Keratinocyte (primary cell): Measurements from ENCODE around the gene ADGRA3. TPM values are rescaled to one million over a fixed set of nuclear protein-coding genes. Genes with fewer than 3 reads are reported as not detected.

ENCODE experiments used
- DNase-seq: peaks from one replicate; pipeline ENCODE4 v3.0.0-alpha.2; 2011; ENCODE audit warnings: low read depth, missing footprints, low spot score
- FAIRE-seq: peaks from 2 replicates; lab custom pipeline; 2011; peaks lifted over from hg19 to GRCh38; lab: Jason Lieb, UNC
- H2AFZ ChIP-seq: 2 replicates; pipeline ENCODE4 v1.6.0; 2012; ENCODE audit warnings: low read length, control low read depth, inconsistent platforms; ENCODE audit not compliant: control insufficient read depth
- H3K27ac ChIP-seq: 2 replicates; pipeline ENCODE4 v1.5.1; 2011; ENCODE audit warnings: low read length; ENCODE audit not compliant: control insufficient read depth, insufficient read depth
- H3K27me3 ChIP-seq: 3 replicates; pipeline ENCODE4 v1.6.0; 2011; ENCODE audit warnings: low read length; ENCODE audit not compliant: control insufficient read depth, insufficient read depth; ENCODE audit errors: extremely low read depth
- H3K36me3 ChIP-seq, 2 experiments: 2 replicates in 1 of 2; 3 replicates in 1 of 2; pipeline ENCODE4 v1.5.1; 2011; ENCODE audit warnings: low read length in 2 of 2, mild to moderate bottlenecking in 1 of 2; ENCODE audit not compliant: control insufficient read depth in 2 of 2, insufficient read depth in 2 of 2; ENCODE audit errors: extremely low read depth in 1 of 2
- H3K4me1 ChIP-seq: 3 replicates; pipeline ENCODE4 v1.5.1; 2011; ENCODE audit warnings: low read length; ENCODE audit not compliant: control insufficient read depth, insufficient read depth; ENCODE audit errors: extremely low read depth
- H3K4me2 ChIP-seq: 3 replicates; pipeline ENCODE4 v1.6.0; 2011; ENCODE audit warnings: low read depth, low read length; ENCODE audit not compliant: control insufficient read depth, insufficient read depth; ENCODE audit errors: extremely low read depth
- H3K4me3 ChIP-seq, 3 experiments: fragments of 200-600 bp in 1 of 3; sonication (generic) in 1 of 3; 2 replicates in 2 of 3; 3 replicates in 1 of 3; pipeline ENCODE4 v1.5.1; 2011 to 2016; ENCODE audit warnings: low read length in 3 of 3, mild to moderate bottlenecking in 3 of 3, control low read depth in 2 of 3, inconsistent platforms in 1 of 3, low read depth in 1 of 3, mixed read lengths in 1 of 3, mixed run types in 1 of 3, moderate library complexity in 1 of 3; ENCODE audit not compliant: control insufficient read depth in 2 of 3, insufficient read depth in 2 of 3; ENCODE audit errors: extremely low read depth in 1 of 3
- H3K79me2 ChIP-seq: 2 replicates; pipeline ENCODE4 v1.6.0; 2012; ENCODE audit warnings: low read length; ENCODE audit not compliant: control insufficient read depth, insufficient read depth
- H3K9ac ChIP-seq: 3 replicates; pipeline ENCODE4 v1.6.0; 2011; ENCODE audit warnings: low read length; ENCODE audit not compliant: control insufficient read depth, insufficient read depth; ENCODE audit errors: extremely low read depth
- H3K9me1 ChIP-seq: 3 replicates; pipeline ENCODE4 v1.6.0; 2011; ENCODE audit warnings: low read length; ENCODE audit not compliant: control insufficient read depth, insufficient read depth; ENCODE audit errors: extremely low read depth
- H3K9me3 ChIP-seq: 2 replicates; pipeline ENCODE4 v1.5.1; 2012; ENCODE audit warnings: low read depth, low read length; ENCODE audit not compliant: control insufficient read depth
- H4K20me1 ChIP-seq: 3 replicates; pipeline ENCODE4 v1.6.0; 2011; ENCODE audit warnings: low read length; ENCODE audit not compliant: control insufficient read depth, insufficient read depth; ENCODE audit errors: extremely low read depth
- CTCF ChIP-seq, 3 experiments: IDR thresholded peaks in 1 of 3; conservative IDR thresholded peaks in 1 of 3; optimal IDR thresholded peaks in 1 of 3; 2 replicates in 2 of 3; 3 replicates in 1 of 3; pipeline versions ENCODE3 to v1.5.1; 2011; ENCODE audit warnings: low read length in 3 of 3, mild to moderate bottlenecking in 3 of 3, moderate library complexity in 2 of 3, control low read depth in 1 of 3, inconsistent platforms in 1 of 3; ENCODE audit not compliant: insufficient read depth in 2 of 3; ENCODE audit errors: extremely low read depth in 1 of 3
- EZH2 ChIP-seq: IDR thresholded peaks from one replicate; pipeline ENCODE4 v1.6.1; 2012; ENCODE audit warnings: inconsistent platforms, mild to moderate bottlenecking, low read length, moderate library complexity
- dilution Hi-C: fragments of 300-500 bp; cut with MboI; formaldehyde crosslinking; loops from one replicate; pipeline ENCODE4 v1.7.0; 2020; ENCODE audit warnings: low sequenced_read_pairs; ENCODE audit not compliant: extremely low pct_ligation_motif_present
- polyA plus RNA-seq, 5 experiments: library from polyadenylated mRNA; depleted of rRNA in 3 of 5; stranded (reverse) in 3 of 5; stranded (forward) in 1 of 5; unstranded in 1 of 5; fragments of >200 nt; gene quantifications; 1 replicate in 1 of 5; 2 replicates in 3 of 5; 3 replicates in 1 of 5; pipeline versions ENCODE4 v1.2.1 to v1.2.3, GENCODE V29; 2011 to 2012; ENCODE audit warnings: missing spikeins in 2 of 5, low read depth in 1 of 5, low replicate concordance in 1 of 5

Gene ADGRA3
- polyA plus RNA-seq, 1 donor (not counting 4 experiments of a cell fraction or from before 2014, with no cell fraction given): 38.7 TPM

GRCh38 chr4:22363787-22364186 lies 152.1 kb downstream of the ADGRA3 start:
- FAIRE-seq (no peak), DNase-seq (no peak)
- dilution Hi-C loops: no loop called here

GRCh38 chr4:22363036-22363435 lies 152.8 kb downstream of the ADGRA3 start:
- Histone ChIP-seq H3K36me3 (no peaks in the 10 kb centered on the region), H3K27ac (no peak overlapping the region), H2AFZ (no peak overlapping the region), H3K4me2 (peak overlapping the region; percentile 35), H3K79me2 (no peaks in the 10 kb centered on the region), H3K9me3 (no peaks in the 10 kb centered on the region), H3K4me1 (peaks cover 15% of the 10 kb centered on the region), H3K27me3 (no peaks in the 10 kb centered on the region), H3K4me3 (no peak overlapping the region), H4K20me1 (no peaks in the 10 kb centered on the region), H3K9me1 (no peaks in the 10 kb centered on the region), H3K9ac (no peak overlapping the region)
- DNase-seq (no peak), FAIRE-seq (no peak)
- no peak for TF ChIP-seq EZH2
- TF ChIP-seq CTCF (optimal IDR thresholded peaks at IDR 0.05 in 1 of 3, IDR thresholded peaks at IDR 0.05 in 1 of 3, conservative IDR thresholded peaks at IDR 0.05 in 1 of 3; ENCODE audit: extremely low read depth in 1 of 3, insufficient read depth in 2 of 3, low read length in 3 of 3): no peak
- dilution Hi-C loops: no loop called here

More at GRCh38 chr4:22363787-22364186, 152.1 kb downstream of the ADGRA3 start:
- no peak overlapping the region for H3K27ac ChIP-seq
- TF ChIP-seq CTCF (optimal IDR thresholded peaks at IDR 0.05 in 1 of 3, IDR thresholded peaks at IDR 0.05 in 1 of 3, conservative IDR thresholded peaks at IDR 0.05 in 1 of 3; ENCODE audit: extremely low read depth in 1 of 3, insufficient read depth in 2 of 3, low read length in 3 of 3): no peak
- H2AFZ ChIP-seq: no peak overlapping the region
- H3K4me2 ChIP-seq: no peak overlapping the region
- no peaks in the 10 kb centered on the region for H4K20me1 ChIP-seq
- no peaks in the 10 kb centered on the region for H3K27me3 ChIP-seq
- no peaks in the 10 kb centered on the region for H3K9me3 ChIP-seq
- H3K9ac ChIP-seq: no peak overlapping the region
- no peaks in the 10 kb centered on the region for H3K9me1 ChIP-seq
- H3K4me3 ChIP-seq: no peak overlapping the region
- no peaks in the 10 kb centered on the region for H3K36me3 ChIP-seq
- no peaks in the 10 kb centered on the region for H3K79me2 ChIP-seq
- peaks cover 15% of the 10 kb centered on the region for H3K4me1 ChIP-seq
